DMS 273 (cell line): Measurements from ENCODE around the gene CYTH4.
"Not testable (repeated sequence)": the region's sequence is repeated elsewhere in the genome, so short reads cannot be mapped to it uniquely, and the experiment has no call there.

Experiments
- DNase-seq: peaks from one replicate; lab custom pipeline; 2025; ENCODE audit not compliant: unreplicated experiment; lab: John Stamatoyannopoulos, UW

CYTH4 gene

DNA sequence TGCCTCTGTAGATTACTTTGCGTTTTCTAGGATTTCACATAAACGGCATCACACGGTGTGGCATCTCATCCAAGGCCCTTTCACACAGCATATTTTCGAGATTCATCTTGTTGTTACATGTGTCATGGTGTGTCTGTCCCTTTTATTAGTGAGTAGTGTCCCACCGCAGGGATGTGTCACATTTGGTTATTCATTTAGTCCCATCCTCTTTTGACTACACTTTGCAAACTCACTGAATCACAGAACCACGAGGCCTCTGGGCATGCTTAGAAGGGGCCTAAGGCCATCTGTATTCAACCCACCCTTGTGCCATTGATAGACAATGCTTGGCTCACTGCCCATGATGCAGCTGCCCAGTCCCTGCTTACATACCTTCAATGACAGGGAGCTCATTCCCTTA is 34.1 kb upstream of the CYTH4 start:
- no peak for DNase-seq

GRCh38 chr22:37249986-37250385 is 32.3 kb upstream of the CYTH4 start:
- no peak for DNase-seq

GRCh38 chr22:37251836-37252235 is 30.5 kb upstream of the CYTH4 start:
- DNase-seq: not testable (repeated sequence)

DNA sequence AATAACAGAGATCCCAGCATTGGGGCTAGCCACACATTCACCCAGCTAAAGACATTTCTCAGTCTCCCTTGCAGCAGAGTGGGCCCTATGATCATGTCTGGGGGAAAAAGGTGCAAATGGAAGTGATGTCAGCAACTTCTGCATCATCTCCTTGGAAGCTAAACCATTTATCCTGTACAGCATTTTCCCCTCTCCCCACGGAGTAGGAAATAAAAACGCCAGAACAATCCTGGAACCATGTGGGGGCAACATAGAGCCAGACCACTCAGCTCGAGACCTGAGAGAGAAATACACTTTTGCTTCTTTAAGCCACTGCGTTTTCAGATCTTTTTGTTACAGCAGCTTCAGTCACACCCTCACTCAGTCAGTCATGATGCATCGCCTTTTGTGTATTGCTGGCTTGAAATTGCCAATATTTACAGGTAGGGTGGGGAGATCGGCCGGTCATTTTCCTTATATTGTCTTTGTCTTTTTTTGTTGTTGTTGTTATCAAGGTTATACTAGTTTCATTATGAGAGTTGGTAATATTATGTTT is 29.1 kb upstream of the CYTH4 start:
- no peak for DNase-seq

GRCh38 chr22:37254209-37254866 is 28.0 kb upstream of the CYTH4 start:
- no peak for DNase-seq

DNA sequence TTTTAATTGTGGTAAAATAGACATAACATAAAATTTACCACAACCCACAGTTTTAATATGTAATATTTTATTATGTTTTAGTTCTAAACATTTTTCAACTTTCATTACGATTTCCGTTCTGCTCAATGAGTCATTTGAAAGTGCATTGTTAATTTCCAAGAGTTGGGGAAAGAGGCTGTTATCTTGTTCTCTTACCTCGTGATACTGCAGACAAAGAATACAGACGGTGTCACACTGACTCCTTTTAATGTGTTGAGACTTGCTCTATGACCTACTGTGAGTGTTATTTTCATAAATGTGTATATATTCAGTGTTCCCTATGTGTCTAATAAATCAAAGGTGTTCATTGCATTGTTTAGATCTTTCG is 27.5 kb upstream of the CYTH4 start:
- no peak for DNase-seq

- no peak for DNase-seq
Observed at GRCh38 chr22:37255558-37256006, 26.7 kb upstream of the CYTH4 start.

GRCh38 chr22:37256075-37256726 is 26.1 kb upstream of the CYTH4 start:
- no peak for DNase-seq

DNA sequence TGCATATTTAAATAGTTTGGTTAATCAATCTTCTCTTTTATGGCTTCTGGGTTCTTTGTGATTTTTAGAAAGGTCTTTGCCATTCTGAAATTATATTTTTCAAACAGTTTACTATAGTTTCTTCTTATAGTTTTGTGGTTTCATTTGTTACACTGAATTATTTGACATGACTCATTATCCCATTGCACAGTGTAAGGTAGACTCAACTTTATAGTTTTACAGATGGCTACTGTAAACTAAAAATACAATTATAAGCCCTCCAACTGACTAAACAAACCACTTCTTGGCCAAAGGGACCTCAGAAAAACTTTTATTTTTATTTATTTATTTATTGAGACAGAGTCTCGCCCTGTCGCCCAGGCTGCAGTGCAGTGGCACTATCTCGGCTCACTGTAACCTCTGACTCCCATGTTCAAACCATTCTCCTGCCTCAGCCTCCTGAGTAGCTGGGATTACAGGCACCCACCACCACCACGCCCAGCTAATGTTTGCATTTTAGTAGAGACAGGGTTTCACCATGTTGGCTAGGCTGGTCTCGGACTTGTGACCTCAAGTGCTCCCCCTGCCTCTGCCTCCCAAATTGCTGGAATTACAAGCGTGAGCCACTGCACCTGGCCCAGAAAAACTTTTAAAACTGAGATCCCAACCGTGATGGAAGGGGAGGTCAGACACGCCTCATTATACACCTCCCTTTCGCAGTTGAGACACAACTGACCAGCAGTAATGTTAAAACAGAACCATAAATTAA is 24.1 kb upstream of the CYTH4 start:
- DNase-seq: no peak

- DNase-seq: peak; percentile 27
Observed at GRCh38 chr22:37258753-37259401, 23.4 kb upstream of the CYTH4 start.

DNA sequence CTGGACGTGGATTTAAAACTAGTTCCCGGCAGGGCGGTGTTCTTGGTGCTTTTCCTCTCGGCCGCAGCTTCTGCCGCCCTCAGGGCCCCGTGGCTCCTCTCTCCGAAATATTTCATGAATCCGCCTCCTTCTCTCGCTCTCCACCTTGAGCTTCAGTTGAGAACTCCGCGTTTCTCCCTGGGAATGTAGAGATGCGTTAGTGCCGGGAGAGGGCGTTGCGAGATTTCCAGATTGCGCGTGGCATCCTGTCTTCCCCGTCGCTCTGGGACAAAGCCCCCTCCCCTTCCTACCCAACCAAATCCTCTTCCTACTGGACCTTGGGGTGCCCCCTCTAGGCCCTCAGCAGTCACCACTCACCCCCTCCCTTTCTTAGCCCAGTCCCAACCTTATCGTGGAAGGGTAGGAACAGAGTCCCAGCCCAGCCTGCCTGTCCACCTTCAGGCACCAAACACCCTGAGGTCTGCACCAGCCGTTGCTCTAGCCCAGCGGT is 22.7 kb upstream of the CYTH4 start:
- peak; percentile 46 for DNase-seq

- no peak for DNase-seq
Observed at GRCh38 chr22:37260155-37260795, 22.0 kb upstream of the CYTH4 start.

GRCh38 chr22:37260901-37261336 is 21.4 kb upstream of the CYTH4 start:
- DNase-seq: peak; percentile 69

- no peak for DNase-seq
Observed at GRCh38 chr22:37262346-37262745, 20.0 kb upstream of the CYTH4 start.

DNA sequence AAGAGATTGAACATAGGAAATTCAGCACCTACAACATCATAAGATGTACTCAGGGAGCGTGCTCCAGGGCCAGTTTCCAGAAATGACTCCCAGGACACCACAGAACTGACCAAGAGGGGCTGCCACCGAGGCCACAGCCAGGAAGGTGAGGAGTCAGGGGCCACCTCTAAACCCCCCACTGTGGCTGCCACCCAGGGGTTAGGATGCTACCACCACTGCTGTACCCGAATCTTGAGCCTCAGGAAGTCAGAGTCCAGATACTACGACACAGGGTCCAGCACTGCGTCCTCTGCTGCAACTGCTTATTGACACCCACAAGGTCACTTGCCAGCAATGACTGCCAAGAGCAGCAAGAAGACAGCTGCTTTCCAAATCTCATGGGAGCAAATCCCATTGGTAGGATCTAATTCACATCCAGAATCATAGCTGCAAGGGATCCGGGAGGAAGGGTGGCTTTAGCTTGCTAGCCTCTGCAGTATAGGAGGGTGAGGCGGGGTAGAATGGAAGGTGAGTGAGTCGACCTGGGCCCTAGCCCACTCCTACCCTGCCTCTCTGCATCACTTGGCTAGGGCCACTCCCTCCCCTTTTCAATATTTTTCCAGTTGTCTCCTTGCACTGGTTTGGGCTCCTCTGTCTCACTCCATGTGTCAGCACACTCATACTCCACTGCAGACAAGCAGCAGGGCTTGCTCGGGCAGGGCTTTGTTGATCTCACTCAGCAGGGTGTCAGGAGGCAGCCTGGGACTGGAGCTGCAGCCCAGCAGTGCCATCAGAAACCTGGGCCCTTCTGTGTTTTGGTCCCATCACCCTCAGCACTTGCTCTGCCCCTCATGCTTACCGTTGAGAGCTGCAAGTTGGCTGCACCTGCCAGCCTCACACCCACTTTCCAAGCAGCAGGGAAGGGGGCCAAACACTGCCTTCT is 18.1 kb upstream of the CYTH4 start:
- DNase-seq: no peak

- no peak for DNase-seq
Observed at GRCh38 chr22:37266581-37267134, 15.7 kb upstream of the CYTH4 start.

GRCh38 chr22:37267135-37267587 is 15.1 kb upstream of the CYTH4 start:
- peak; percentile 67 for DNase-seq

DNA sequence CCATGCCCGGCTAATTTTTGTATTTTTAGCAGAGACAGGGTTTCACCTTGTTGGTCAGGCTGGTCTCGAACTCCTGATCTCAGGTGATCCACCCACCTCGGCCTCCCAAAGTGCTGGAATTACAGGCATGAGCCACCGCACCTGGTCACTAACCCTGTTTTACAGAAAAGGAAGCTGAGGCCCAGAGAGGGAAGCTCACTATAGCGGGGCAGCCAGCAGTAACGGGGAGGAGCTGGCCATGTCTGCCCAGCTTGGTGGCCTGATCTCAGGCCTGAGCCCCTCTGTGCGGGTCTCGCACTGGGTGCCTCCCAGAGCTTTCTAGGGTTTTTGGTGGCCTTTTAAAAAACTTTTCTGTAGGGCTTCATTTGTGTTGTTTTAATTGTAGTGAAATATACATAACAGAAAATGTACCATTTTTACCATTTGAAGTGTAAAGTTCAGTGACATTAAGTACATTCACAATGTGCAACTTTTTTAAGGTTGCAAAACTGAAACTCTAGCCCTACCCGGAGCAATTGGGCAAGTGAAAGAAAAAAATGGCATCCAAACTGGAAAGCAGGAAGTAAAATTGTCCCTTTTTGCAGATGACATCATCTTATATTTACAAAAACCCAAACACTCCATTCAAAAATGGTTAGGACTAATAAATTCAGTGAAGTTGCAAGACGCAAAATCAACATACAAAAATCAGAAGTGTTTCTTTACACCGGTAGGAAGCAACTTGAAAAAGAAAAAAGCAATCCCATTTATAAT is 14.5 kb upstream of the CYTH4 start:
- no peak for DNase-seq
